Medulla oblongata (tissue), 1 donor: ENCODE measurements around the gene NEU3.
"Not testable (repeated sequence)": the region's sequence is repeated elsewhere in the genome, so short reads cannot be mapped to it uniquely, and the experiment has no call there.

Experiments used
- DNase-seq: peaks from one replicate; pipeline ENCODE4 v3.0.0-alpha.2; 2015; ENCODE audit errors: extremely low spot score

NEU3 gene

DNA sequence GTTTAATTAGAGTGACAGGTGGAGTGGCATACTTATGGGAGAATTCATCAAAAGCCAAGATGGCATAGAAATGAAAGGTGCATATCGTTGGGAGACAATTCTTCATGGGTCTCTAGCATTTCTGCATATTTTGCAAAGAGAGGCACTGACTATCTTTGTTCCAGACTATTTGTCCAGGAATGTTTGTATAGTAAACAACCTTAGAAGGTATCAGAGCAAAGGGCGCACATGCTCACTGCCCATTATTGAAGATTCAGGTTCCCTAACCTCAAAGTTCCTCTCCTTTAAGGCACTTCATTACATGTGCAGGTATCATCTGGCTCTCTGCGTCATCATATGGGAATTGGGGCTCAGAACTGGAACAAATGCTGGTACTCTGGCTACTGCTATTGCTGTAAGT lies 4.7 kb upstream of the NEU3 start:
- DNase-seq = no peak

DNA sequence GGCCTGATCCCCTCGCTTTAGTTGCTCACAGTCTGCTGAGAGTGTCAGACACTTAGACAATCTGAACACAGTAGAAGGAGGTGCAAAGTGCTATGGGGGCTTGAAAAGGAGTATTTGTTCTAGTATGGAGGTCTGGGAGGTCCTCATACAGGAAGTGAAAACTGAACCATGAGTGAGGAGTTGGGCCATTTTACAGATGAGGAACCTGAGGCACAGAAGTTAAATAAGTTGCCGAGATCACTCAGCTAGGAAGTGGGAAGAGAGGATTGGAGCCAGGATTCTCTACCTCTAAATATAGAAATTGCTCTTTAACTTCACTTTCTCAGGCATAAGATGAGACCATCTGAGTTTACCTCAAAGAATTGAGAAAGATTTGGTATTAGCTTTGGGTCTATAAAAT lies 4.0 kb upstream of the NEU3 start:
- DNase-seq = no peak

- no peak for DNase-seq
These were observed 516 bp downstream of the NEU3 start for GRCh38 chr11:74989260-74989638.

GRCh38 chr11:74990150-74990549 lies 1.4 kb downstream of the NEU3 start:
- DNase-seq = not testable (repeated sequence)

DNA sequence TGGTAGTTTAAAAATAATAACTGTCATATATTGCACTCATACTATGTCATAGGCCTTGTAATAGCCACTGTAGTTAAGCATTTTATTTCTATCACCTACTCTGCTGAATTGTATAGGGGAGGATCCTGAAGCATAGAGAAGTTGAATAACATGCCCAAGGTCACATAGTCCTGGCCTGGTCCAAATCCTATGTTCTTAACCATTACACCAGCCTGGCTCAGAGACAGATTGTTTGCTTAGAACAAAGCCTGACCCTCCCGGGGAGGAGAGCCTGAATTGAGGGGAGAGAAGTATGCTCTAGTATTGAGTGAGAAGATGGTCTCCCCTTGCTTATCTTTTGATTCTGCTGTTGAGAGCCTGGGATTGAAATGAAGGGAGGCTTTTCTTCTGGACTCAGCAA lies 2.2 kb downstream of the NEU3 start:
- DNase-seq = no peak

DNA sequence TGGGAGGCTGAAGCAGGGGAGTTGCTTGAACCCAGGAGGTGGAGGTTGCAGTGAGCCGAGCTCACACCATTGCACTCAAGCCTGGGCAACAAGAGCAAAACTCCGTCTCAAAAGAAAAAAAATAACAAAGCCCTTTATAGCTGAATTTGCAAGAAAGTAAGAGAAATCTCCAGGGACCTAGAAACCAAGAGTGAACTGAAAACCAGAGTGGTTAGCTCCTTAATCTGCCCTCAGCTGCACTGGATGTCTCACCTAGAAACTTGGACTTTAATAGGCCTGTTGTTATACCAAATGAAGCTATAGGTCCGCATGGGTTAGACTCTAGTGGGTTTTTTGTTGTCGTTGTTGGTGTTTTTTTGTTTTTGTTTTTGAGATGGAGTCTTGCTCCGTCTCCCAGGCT lies 4.1 kb downstream of the NEU3 start:
- DNase-seq = no peak

DNA sequence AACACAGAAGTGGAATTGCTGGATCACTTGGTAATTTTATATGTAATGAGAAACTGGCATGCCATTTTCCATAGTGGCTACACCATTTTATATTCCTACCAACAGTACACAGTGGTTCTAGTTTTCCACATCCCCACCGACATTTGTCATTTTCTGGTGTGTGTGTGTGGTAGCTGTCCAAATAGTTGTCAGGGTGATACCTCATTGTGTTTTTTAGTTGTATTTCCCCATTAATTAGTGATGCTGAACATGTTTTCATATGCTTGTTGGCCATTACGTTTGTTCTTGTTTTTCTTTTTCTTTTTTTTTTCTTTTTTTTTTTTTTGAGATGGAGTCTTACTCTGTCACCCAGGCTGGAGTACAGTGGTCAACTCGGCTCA lies 12.2 kb downstream of the NEU3 start:
- DNase-seq = no peak

- DNase-seq = no peak
These were observed 13.0 kb downstream of the NEU3 start for GRCh38 chr11:75001686-75002085.

GRCh38 chr11:75002516-75002915 lies 13.8 kb downstream of the NEU3 start:
- DNase-seq = no peak

DNA sequence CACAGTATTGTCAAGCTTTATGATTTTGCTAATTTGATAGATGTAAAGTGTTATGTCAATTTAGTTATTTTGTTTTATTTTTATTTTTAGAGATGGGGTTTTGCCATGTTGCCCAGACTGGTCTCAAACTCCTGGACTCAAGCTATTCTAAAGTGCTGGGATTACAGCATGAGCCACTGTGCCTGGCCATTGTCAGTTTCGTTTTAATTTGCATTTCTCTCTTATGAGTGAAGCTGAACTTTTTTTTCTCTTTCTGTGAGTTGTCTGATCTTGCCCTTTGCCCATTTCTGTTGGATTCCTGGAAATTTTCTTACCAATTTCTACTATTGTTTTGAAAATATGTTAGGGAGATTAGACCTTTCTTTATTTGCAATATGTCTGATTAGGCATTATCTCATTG lies 15.5 kb downstream of the NEU3 start:
- no peak for DNase-seq

DNA sequence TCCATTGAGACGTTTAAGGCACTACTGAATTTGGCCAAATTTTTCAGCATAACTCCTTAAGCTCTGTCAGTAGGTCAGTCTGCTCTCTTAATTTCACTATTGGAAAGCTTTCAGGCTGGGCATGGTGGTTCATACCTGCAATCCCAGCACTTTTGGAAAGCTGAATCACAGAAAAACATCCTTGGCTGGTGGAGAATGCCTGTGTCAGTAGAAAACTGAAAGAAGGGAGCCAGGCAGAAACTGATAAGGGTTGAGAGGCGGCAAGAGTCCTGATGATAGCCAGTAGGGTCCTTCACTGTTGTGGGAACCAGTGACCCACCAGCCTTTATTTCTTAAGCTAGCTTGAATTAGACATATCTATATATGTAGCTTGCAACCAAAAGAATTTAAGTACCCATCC lies 22.6 kb downstream of the NEU3 start:
- no peak for DNase-seq

DNA sequence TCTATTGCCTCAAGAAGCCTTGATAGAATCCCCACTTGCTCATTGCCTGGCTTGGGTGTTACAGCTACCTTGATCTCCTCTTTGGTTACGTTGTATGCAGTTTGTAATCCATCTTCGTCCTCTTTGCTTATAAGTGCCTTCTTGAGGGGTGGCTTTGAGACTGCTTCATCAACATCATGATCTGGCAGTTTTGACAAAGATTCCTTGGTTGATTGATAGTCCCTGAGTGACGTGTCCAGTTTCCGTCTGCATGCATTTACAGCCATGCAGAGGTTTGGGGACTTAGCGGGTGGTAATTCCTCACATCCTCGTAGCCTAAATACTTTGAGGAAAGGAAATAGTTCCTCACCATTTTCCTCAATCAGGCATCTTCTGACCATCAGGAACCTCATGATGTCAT lies 23.1 kb downstream of the NEU3 start:
- no peak for DNase-seq

GRCh38 chr11:75013051-75013450 lies 24.3 kb downstream of the NEU3 start:
- no peak for DNase-seq

DNA sequence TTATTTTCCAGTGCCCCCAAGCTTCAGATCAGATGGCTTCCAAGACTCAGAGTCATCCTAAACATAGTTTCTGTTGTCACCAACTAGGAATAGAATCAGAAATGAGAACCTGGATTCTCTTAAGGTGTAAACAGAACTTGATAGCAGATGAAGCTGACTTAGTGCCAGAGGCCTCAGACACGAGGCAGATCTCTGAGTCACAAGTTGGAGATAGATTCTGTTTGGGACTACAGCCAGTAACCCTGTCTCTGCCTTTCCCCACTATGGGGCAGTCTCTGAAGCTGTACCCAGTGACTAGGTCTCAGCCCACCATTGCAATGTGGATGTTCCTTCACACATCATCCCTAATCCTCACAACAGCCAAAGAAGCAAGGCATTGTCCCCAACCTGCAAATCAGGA lies 25.4 kb downstream of the NEU3 start:
- no peak for DNase-seq

GRCh38 chr11:75019200-75019599 lies 30.5 kb downstream of the NEU3 start:
- not testable (repeated sequence) for DNase-seq

- DNase-seq = not testable (repeated sequence)
These were observed 31.6 kb downstream of the NEU3 start for GRCh38 chr11:75020328-75020727.

DNA sequence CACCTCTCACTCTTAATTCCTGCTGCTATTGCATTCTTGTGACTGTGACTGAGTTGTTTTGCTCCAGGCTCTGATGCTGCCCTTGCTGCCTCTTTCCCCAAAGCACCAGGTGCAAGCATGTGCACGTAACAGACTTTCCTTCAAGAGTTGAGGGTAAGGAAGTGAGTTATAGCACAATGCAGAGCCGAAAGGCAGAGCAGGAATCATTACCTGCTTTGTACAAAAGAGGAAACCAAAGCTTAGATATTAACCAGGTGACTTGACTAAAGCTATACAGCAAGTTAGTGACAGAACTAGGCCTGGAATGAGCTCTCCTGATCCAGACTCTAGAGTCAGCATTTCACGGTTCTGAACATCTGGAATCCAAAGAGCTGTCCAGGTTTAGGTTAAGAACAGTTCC lies 33.6 kb downstream of the NEU3 start:
- no peak for DNase-seq

DNA sequence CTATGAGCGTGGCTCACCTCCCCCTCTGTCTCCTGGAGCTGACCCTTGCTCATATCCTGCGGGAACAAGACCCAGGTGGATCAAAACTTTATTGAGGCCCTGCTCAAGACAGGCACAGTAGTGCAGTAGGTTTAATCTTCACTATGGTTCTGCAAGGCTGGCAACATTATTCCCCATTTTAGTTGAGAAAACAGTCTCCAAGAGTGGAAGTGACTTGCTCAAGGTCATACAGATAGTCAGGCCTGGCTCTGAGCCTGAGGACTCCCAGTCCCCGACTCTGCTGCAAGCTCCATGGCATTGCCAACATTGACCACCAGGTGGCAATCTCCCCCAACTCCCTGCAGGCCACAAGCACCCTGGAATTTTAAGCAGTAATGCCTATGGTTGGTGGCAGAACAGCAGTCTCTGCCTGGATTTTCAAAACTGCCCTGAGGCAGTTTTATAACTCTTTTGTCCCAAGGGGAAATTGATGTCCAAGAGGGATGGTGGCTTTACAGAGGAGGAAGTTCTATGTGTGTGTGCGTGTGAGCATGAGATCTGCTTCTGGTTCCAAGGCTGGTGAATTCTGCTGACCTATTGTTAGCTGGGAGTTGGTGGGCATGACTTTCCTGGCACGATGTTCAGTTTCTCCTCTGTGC lies 34.1 kb downstream of the NEU3 start:
- peak; percentile 88 for DNase-seq

DNA sequence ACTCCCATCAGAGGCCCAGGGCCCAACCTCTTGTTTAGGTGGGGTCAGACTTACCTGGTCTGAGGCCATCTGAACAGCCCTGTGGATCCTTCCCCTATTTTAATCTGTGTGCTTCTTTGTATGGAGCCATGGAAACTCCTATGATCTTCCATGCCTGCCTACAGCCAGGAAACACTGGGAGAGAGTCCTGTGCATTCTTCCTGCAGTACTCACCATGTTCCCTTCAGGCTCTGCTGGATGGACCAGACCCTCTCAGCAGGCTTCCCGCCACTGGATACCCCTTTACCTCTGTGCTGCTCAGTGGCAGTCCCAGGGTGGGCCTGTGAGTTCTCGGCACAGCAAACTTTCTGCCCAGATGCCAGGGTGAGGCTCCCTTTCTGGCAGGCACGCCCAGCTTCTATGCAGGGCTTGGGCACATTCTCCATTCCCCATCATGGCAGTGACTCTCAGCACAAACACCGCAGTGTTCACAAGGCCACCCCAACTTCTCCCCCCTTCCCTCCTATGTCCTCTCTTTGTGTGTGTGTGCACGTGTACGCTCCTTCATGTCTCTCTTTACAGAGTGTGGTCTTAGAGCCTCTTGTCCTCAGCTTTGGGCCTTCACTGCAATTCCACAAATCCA lies 34.8 kb downstream of the NEU3 start:
- DNase-seq = peak; percentile 26

DNA sequence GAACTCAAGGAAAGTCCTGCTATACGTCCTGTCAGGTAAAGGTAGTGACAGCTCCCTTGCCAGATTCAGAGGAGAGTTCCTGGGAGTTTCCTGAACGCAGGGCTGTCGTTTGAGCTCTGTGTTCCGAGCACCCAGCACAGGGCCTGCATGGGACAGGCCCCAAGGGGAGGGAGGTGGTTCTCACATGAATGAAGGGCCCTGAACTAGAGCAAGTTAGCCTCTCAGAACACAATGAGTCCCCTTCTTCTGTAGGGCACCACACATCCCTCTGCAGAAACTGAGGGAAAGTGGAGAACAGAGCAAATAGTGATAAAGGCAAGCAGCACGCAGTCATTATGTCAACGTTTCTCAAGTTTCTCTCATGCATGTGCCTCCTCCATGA lies 35.3 kb downstream of the NEU3 start:
- DNase-seq = peak; percentile 69

GRCh38 chr11:75024764-75025211 lies 36.1 kb downstream of the NEU3 start:
- peak; percentile 11 for DNase-seq

- no peak for DNase-seq
These were observed 36.8 kb downstream of the NEU3 start for GRCh38 chr11:75025561-75025960.

- DNase-seq = no peak
These were observed 39.6 kb downstream of the NEU3 start for GRCh38 chr11:75028321-75028720.

DNA sequence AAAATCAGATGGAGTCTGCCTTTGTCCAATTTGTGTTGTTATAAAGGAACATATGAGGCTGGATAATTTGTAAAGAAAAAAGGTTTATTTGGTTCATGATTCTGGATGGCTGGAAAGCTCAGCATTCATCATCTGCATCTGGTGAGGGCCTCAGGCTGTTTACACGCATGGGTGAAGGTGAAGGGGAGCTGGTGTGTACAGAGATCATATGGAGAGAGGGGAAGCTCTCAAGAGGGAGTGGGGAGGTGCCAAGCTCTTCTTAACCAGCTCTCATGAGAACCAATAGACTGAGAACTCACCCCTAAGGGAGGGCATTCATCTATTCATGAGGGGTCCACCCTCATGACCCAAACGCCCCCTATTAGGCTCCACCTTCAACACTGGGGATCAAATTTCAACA lies 40.0 kb downstream of the NEU3 start:
- no peak for DNase-seq
